Measurements from ENCODE around the gene MAPK10.

MAPK10 gene

DNA sequence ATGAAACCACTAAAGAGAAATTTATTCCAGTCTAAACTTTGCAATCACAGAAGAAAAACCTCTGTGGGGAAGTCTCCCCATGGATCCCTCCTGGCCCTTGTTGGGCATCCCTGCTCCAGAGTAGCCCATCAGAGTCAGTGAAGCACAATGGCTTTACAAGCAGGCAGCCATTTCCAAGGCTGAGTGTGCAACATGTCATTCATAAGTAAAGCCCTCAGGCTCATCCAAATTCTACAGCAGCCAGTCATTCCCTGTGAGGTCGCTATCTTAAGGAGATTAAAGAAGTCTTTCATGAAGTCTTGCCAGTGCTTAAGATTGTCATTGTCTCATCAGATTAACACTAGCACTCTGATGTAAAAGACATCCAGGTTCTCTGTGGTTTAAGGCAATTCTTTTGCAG lies 17.0 kb upstream of the MAPK10 start:
- no peaks in the 10 kb centered on the region for H3K79me2 ChIP-seq (ENCODE audit: insufficient read depth, low read depth)
- H3K36me3 ChIP-seq (ENCODE audit: insufficient read depth) = no peaks in the 10 kb centered on the region
- no peak overlapping the region for H3K4me3 ChIP-seq (IDR thresholded peaks at IDR 0.05; ENCODE audit: insufficient read depth, low read depth, low read length)
- no peaks in the 10 kb centered on the region for H3K27me3 ChIP-seq (ENCODE audit: insufficient read depth, low read depth)
- TF ChIP-seq, protein P1, sequence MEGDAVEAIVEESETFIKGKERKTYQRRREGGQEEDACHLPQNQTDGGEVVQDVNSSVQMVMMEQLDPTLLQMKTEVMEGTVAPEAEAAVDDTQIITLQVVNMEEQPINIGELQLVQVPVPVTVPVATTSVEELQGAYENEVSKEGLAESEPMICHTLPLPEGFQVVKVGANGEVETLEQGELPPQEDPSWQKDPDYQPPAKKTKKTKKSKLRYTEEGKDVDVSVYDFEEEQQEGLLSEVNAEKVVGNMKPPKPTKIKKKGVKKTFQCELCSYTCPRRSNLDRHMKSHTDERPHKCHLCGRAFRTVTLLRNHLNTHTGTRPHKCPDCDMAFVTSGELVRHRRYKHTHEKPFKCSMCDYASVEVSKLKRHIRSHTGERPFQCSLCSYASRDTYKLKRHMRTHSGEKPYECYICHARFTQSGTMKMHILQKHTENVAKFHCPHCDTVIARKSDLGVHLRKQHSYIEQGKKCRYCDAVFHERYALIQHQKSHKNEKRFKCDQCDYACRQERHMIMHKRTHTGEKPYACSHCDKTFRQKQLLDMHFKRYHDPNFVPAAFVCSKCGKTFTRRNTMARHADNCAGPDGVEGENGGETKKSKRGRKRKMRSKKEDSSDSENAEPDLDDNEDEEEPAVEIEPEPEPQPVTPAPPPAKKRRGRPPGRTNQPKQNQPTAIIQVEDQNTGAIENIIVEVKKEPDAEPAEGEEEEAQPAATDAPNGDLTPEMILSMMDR (conservative IDR thresholded peaks at IDR 0.05; ENCODE audit: low read depth, low read length) = no peak
- no peak overlapping the region for H3K4me2 ChIP-seq
- H3K27ac ChIP-seq = no peak overlapping the region
- H2AFZ ChIP-seq (ENCODE audit: low read depth) = no peak overlapping the region
- no peak overlapping the region for H3K9ac ChIP-seq
- H3K4me1 ChIP-seq (ENCODE audit: low read depth, poor library complexity, severe bottlenecking) = peaks cover 14% of the 10 kb centered on the region
- H4K20me1 ChIP-seq (ENCODE audit: insufficient read depth) = no peaks in the 10 kb centered on the region

- Histone ChIP-seq H4K20me1 (ENCODE audit: insufficient read depth) (no peaks in the 10 kb centered on the region), H3K36me3 (ENCODE audit: insufficient read depth) (no peaks in the 10 kb centered on the region), H3K4me2 (no peak overlapping the region), H2AFZ (ENCODE audit: low read depth) (no peak overlapping the region), H3K79me2 (ENCODE audit: insufficient read depth, low read depth) (no peaks in the 10 kb centered on the region), H3K27me3 (ENCODE audit: insufficient read depth, low read depth) (no peaks in the 10 kb centered on the region), H3K4me3 (IDR thresholded peaks at IDR 0.05; ENCODE audit: insufficient read depth, low read depth, low read length) (no peak overlapping the region), H3K4me1 (ENCODE audit: low read depth, poor library complexity, severe bottlenecking) (no peaks in the 10 kb centered on the region), H3K9ac (no peak overlapping the region), H3K27ac (no peak overlapping the region)
- TF ChIP-seq, protein P1 (conservative IDR thresholded peaks at IDR 0.05; ENCODE audit: low read depth, low read length) = no peak
Observed at GRCh38 chr4:86368433-86368832, 8.6 kb upstream of the MAPK10 start.

GRCh38 chr4:86367577-86367976 lies 7.7 kb upstream of the MAPK10 start:
- no peak overlapping the region for H3K4me2 ChIP-seq
- H3K27me3 ChIP-seq (ENCODE audit: insufficient read depth, low read depth) = no peaks in the 10 kb centered on the region
- H3K4me3 ChIP-seq (IDR thresholded peaks at IDR 0.05; ENCODE audit: insufficient read depth, low read depth, low read length) = no peak overlapping the region
- no peaks in the 10 kb centered on the region for H4K20me1 ChIP-seq (ENCODE audit: insufficient read depth)
- H3K27ac ChIP-seq = no peak overlapping the region
- no peaks in the 10 kb centered on the region for H3K36me3 ChIP-seq (ENCODE audit: insufficient read depth)
- H3K9ac ChIP-seq = no peak overlapping the region
- H3K4me1 ChIP-seq (ENCODE audit: low read depth, poor library complexity, severe bottlenecking) = no peaks in the 10 kb centered on the region
- TF ChIP-seq, protein P1 (conservative IDR thresholded peaks at IDR 0.05; ENCODE audit: low read depth, low read length) = no peak
- H3K79me2 ChIP-seq (ENCODE audit: insufficient read depth, low read depth) = no peaks in the 10 kb centered on the region
- H2AFZ ChIP-seq (ENCODE audit: low read depth) = no peak overlapping the region

DNA sequence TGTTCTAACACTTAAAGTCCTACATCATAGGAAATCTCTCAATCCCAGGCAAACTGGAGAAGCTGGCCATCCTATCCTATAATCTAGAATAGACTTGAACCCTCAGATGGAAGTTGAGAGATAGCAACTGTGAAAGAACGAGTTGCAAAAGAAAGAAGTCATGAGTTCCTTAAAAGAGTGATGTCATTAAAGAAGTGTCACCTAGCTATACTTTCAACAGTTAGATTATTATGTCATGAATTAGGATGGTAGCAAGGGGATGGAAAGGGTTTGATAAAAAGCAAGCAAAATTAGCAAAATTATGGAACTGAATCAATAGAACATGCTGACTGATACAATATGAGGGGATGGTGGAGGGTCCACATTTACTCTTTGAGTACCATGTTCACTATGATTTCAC lies 7.1 kb upstream of the MAPK10 start:
- no peak overlapping the region for H3K4me3 ChIP-seq (IDR thresholded peaks at IDR 0.05; ENCODE audit: insufficient read depth, low read depth, low read length)
- H4K20me1 ChIP-seq (ENCODE audit: insufficient read depth) = no peaks in the 10 kb centered on the region
- H2AFZ ChIP-seq (ENCODE audit: low read depth) = no peak overlapping the region
- no peak overlapping the region for H3K27ac ChIP-seq
- H3K4me2 ChIP-seq = no peak overlapping the region
- H3K36me3 ChIP-seq (ENCODE audit: insufficient read depth) = no peaks in the 10 kb centered on the region
- H3K79me2 ChIP-seq (ENCODE audit: insufficient read depth, low read depth) = no peaks in the 10 kb centered on the region
- H3K4me1 ChIP-seq (ENCODE audit: low read depth, poor library complexity, severe bottlenecking) = no peaks in the 10 kb centered on the region
- H3K9ac ChIP-seq = no peak overlapping the region
- TF ChIP-seq, protein P1 (conservative IDR thresholded peaks at IDR 0.05; ENCODE audit: low read depth, low read length) = no peak
- no peaks in the 10 kb centered on the region for H3K27me3 ChIP-seq (ENCODE audit: insufficient read depth, low read depth)
